ENCODE data around the gene KHDC4. TPM values are rescaled to one million over a fixed set of nuclear protein-coding genes. Genes with fewer than 3 reads are reported as not detected.
A peak's percentile ranks its signal among the peaks of the same experiment; 100 is the strongest.

The KHDC4 gene
- total RNA-seq, 1 experiment from 2014 or later, result 90.9 TPM

DNA sequence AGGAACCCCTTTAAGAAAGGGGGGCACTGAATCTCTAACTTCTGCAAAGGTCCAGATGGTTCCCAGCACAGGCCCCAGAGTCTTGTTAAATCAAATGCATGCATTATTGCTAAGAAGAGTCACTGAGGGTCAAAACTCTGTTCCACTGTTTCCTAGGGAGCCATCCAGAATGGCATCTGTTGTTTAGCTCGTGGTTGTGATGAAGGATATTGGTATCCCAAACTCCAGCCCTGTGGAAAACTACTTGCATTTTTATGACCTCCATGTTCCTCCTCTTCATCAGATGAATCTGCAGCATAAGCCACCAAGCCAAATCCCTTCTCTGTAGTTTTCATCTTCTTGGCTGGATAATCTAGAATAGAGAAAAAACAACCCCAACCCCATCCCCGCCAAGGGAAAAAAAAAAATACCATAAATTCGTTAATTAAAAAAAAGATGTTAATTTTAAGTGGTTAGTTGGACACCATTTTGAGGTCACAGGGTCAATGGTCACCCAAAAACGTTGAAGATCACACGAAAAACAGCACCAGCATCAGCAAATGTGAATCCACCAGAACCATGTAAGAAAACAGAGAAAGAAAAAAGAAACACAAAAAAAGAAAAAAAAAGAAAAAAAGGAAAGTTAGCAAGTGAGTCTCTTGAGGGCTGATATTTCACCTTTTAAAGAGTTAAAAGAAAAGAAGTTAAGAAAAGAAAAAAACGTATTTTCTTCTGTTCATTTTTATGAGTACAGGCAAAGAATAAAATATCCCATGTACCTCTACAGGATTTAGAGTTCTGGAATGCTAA is 20.1 kb downstream of the KHDC4 start:
- Mint-ChIP-seq H3K9me3 (ENCODE audit: unreplicated experiment) (no peaks in the 10 kb centered on the region), H3K4me3 (ENCODE audit: unreplicated experiment) (no peak overlapping the region), H3K4me1 (ENCODE audit: insufficient read depth, unreplicated experiment) (peaks cover 27% of the 10 kb centered on the region), H3K27ac (ENCODE audit: low read depth, unreplicated experiment) (no peak overlapping the region), H3K27me3 (ENCODE audit: insufficient read depth, unreplicated experiment) (no peaks in the 10 kb centered on the region), H3K36me3 (ENCODE audit: insufficient read depth, unreplicated experiment) (peaks cover 11% of the 10 kb centered on the region)
- DNase-seq (ENCODE audit: unreplicated experiment), result no peak
- intact Hi-C loops (cut with micrococcal nuclease), result loop anchor here (5.0 kb wide), 1 partner anchor 57 kb away; the partner anchor contains the start of genes GON4L and SYT11
- ChIA-PET POLR2A (interaction anchor here (2.5 to 15.2 kb wide), 4 partner anchors 9 to 20 kb away, joined by 13 to 203 read pairs (median 26); partner anchors contain the start of gene KHDC4), CTCF (interaction anchor here (0.6 to 2.6 kb wide), 3 partner anchors 16 to 317 kb away, joined by 3 to 7 read pairs (median 3); no protein-coding TSS in a partner anchor)
- BruUV-seq (replicated peaks), result no TSS peak
- TF ChIP-seq, protein P1, sequence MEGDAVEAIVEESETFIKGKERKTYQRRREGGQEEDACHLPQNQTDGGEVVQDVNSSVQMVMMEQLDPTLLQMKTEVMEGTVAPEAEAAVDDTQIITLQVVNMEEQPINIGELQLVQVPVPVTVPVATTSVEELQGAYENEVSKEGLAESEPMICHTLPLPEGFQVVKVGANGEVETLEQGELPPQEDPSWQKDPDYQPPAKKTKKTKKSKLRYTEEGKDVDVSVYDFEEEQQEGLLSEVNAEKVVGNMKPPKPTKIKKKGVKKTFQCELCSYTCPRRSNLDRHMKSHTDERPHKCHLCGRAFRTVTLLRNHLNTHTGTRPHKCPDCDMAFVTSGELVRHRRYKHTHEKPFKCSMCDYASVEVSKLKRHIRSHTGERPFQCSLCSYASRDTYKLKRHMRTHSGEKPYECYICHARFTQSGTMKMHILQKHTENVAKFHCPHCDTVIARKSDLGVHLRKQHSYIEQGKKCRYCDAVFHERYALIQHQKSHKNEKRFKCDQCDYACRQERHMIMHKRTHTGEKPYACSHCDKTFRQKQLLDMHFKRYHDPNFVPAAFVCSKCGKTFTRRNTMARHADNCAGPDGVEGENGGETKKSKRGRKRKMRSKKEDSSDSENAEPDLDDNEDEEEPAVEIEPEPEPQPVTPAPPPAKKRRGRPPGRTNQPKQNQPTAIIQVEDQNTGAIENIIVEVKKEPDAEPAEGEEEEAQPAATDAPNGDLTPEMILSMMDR (IDR thresholded peaks at IDR 0.05; ENCODE audit: unreplicated experiment), result no peak

DNA sequence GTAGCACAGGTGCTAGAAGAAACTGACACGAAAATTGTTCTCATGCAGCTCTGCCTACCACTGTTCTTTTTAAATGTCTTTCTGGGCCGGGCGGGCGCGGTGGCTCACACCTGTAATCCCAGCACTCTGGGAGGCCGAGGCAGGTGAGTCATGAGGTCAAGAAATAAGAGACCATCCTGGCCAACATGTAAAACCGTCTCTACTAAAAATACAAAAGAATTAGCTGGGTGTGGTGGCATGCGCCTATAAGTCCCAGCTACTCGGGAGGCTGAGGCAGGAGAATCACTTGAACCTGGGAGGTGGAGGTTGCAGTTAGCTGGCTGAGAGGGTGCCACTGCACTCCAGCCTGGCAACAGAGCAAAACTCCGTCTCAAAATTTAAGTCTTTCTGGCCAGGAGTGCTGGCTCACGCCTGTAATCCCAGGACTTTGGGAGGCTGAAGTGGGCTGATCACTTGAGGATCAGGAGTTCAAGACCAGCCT is 22.1 kb downstream of the KHDC4 start:
- ChIA-PET CTCF (interaction anchor here (0.6 to 1.2 kb wide), 5 partner anchors 15 to 216 kb away, joined by 3 to 5 read pairs (median 3); partner anchors contain the start of gene ARHGEF2), POLR2A (interaction anchor here (0.6 to 15.2 kb wide), 9 partner anchors 11 to 451 kb away, joined by 3 to 203 read pairs (median 5); partner anchors contain the start of genes ARHGEF2, GON4L and KHDC4)
- Mint-ChIP-seq H3K27me3 (ENCODE audit: insufficient read depth, unreplicated experiment) (no peaks in the 10 kb centered on the region), H3K4me1 (ENCODE audit: insufficient read depth, unreplicated experiment) (peaks cover 24% of the 10 kb centered on the region), H3K9me3 (ENCODE audit: unreplicated experiment) (no peaks in the 10 kb centered on the region), H3K27ac (ENCODE audit: low read depth, unreplicated experiment) (peak overlapping the region; percentile 96), H3K4me3 (ENCODE audit: unreplicated experiment) (peak overlapping the region; percentile 87), H3K36me3 (ENCODE audit: insufficient read depth, unreplicated experiment) (peaks cover 31% of the 10 kb centered on the region)
- TF ChIP-seq, protein P1 (IDR thresholded peaks at IDR 0.05; ENCODE audit: unreplicated experiment), result no peak
- BruUV-seq (replicated peaks), result no TSS peak
- intact Hi-C loops (cut with micrococcal nuclease), result loop anchor here (5.0 kb wide), 1 partner anchor 55 kb away; the partner anchor contains the start of genes GON4L and SYT11
- DNase-seq (ENCODE audit: unreplicated experiment), result peak; percentile 37

DNA sequence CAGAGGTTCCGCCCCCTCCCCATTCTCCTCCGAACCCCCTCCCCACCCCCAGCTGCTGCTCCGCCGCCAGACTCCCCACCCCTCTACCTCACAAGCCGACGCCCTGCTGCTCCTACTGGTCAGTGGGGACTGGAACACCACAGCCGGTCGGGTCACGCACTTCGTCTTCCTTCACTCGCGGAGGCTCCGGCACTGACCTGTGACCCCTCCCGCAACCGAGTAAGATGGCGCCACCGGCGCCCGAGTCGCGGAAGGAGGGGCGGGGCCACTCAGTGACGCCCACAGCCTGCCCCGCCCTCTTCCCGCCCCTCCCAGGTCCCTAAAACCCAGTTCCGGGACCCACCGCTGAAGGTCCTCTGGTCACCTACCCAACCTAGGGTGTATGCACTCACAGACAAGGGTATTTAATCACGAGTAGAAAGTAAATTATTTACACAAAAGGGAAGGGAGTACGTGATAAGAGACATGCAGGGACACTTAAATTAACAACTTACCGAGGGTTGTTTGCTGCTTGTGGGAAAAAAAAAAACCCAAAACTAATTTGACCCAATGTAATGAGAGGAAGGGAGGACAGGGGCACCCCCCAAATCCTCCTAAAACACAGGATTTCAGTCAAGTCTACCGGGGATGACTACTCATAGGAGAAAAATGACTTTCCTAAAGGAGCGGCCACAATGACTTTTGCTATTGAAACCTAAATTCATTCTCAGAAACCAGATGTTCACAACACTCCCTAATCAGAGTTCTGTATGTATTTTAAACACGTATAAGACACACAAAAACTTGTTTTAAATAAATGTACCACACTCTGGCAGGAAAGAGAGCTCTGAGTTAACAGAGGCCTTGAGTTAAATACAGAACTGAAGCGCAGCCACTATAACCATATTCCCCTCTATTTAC is 22.8 kb downstream of the KHDC4 start, which contains the start of gene RIT1:
RIT1 (minus strand) TSS at position 194 of the 900 bp plus-strand sequence. CDS start 588 bp downstream, outside the sequence.
- intact Hi-C loops (cut with micrococcal nuclease), result loop anchor here (5.0 kb wide), 1 partner anchor 54 kb away; the partner anchor contains the start of genes GON4L and SYT11
- H3K4me1 Mint-ChIP-seq (ENCODE audit: insufficient read depth, unreplicated experiment), result peaks cover 20% of the 10 kb centered on the region
- peaks cover 38% of the 10 kb centered on the region for H3K36me3 Mint-ChIP-seq (ENCODE audit: insufficient read depth, unreplicated experiment)
- TF ChIP-seq, protein P1 (IDR thresholded peaks at IDR 0.05; ENCODE audit: unreplicated experiment), result no peak
- ChIA-PET CTCF (interaction anchor here (0.6 to 1.2 kb wide), 4 partner anchors 16 to 217 kb away, joined by 3 to 5 read pairs (median 3); partner anchors contain the start of gene ARHGEF2), POLR2A (interaction anchor here (0.9 to 15.2 kb wide), 10 partner anchors 10 to 67 kb away, joined by 3 to 203 read pairs (median 4); partner anchors contain the start of genes ARHGEF2, GON4L and KHDC4)
- no peaks in the 10 kb centered on the region for H3K9me3 Mint-ChIP-seq (ENCODE audit: unreplicated experiment)
- no TSS peak for BruUV-seq (replicated peaks)
- DNase-seq (ENCODE audit: unreplicated experiment), result peak; percentile 88
- H3K27ac Mint-ChIP-seq (ENCODE audit: low read depth, unreplicated experiment), result peak within 1 kb of the TSS; percentile 96
- H3K4me3 Mint-ChIP-seq (ENCODE audit: unreplicated experiment), result peak within 1 kb of the TSS; percentile 87
- no peaks in the 10 kb centered on the region for H3K27me3 Mint-ChIP-seq (ENCODE audit: insufficient read depth, unreplicated experiment)
